Naive thymus-derived CD4-positive, alpha-beta T cell (primary cell): Measurements from ENCODE around the gene PTEN. TPM values are rescaled to one million over a fixed set of nuclear protein-coding genes. Genes with fewer than 3 reads are reported as not detected.

Source experiments
- ATAC-seq: fragments of 150-1000 bp; cut with Tn5 transposase; 2 replicates; pipeline ENCODE4 v1.10.0; 2021; ENCODE audit warnings: mild to moderate bottlenecking, moderate library complexity
- CTCF ChIA-PET: fragments of 350-600 bp; sonication (Branson Sonifier 250); formaldehyde crosslinking; loops from one replicate; lab custom pipeline; 2021; ENCODE audit warnings: antibody characterized with exemption; lab: Charles Lee
- POLR2A ChIA-PET: fragments of 350-600 bp; sonication (Branson Sonifier 250); formaldehyde crosslinking; loops from one replicate; lab custom pipeline; 2021; ENCODE audit warnings: antibody characterized with exemption, inconsistent platforms; lab: Charles Lee
- DNase-seq, 9 donors: peaks; one replicate each; pipeline versions ENCODE4 v3.0.0 to v3.0.0-alpha.2; 2020 to 2022; ENCODE audit warnings: mixed read lengths in 1 of 9
- H3K27ac ChIP-seq: one replicate; pipeline ENCODE4 v1.7.0; 2013; ENCODE audit warnings: mild to moderate bottlenecking, low read depth, low read length, moderate library complexity
- H3K27me3 ChIP-seq, 2 donors: one replicate each; pipeline ENCODE4 v1.7.0; 2013; ENCODE audit warnings: low read length in 2 of 2, mild to moderate bottlenecking in 2 of 2, moderate library complexity in 2 of 2; ENCODE audit not compliant: control insufficient read depth in 2 of 2, insufficient read depth in 2 of 2
- H3K36me3 ChIP-seq, 3 experiments: 1 replicate in 2 of 3; 2 replicates in 1 of 3; pipeline ENCODE4 v1.7.0; 2013; ENCODE audit warnings: low read length in 3 of 3, mild to moderate bottlenecking in 3 of 3, moderate library complexity in 1 of 3; ENCODE audit not compliant: insufficient read depth in 3 of 3, control insufficient read depth in 2 of 3
- H3K4me1 ChIP-seq, 2 donors: one replicate each; pipeline ENCODE4 v1.7.0; 2013; ENCODE audit warnings: low read length in 2 of 2, mild to moderate bottlenecking in 2 of 2, moderate library complexity in 1 of 2; ENCODE audit not compliant: control insufficient read depth in 2 of 2, insufficient read depth in 2 of 2
- H3K4me3 ChIP-seq: 2 replicates; pipeline ENCODE4 v1.7.0; 2013; ENCODE audit warnings: mild to moderate bottlenecking, low read length
- H3K9me3 ChIP-seq, 3 experiments: 1 replicate in 2 of 3; 2 replicates in 1 of 3; pipeline ENCODE4 v1.7.0; 2013; ENCODE audit warnings: low read length in 3 of 3; ENCODE audit not compliant: control insufficient read depth in 2 of 3
- H3K27ac Mint-ChIP-seq, 9 donors: one replicate each; pipeline ENCODE4 v1.8.0; 2020 to 2022; ENCODE audit warnings: mixed read lengths in 9 of 9, mild to moderate bottlenecking in 8 of 9, moderate library complexity in 5 of 9, inconsistent platforms in 2 of 9
- H3K27me3 Mint-ChIP-seq, 5 donors: one replicate each; pipeline ENCODE4 v1.8.0; 2021 to 2022; ENCODE audit warnings: mixed read lengths in 5 of 5, mild to moderate bottlenecking in 1 of 5
- H3K36me3 Mint-ChIP-seq, 5 donors: one replicate each; pipeline ENCODE4 v1.8.0; 2020 to 2022; ENCODE audit warnings: mixed read lengths in 5 of 5, mild to moderate bottlenecking in 3 of 5, inconsistent platforms in 1 of 5
- H3K4me1 Mint-ChIP-seq, 7 donors: one replicate each; pipeline ENCODE4 v1.8.0; 2020 to 2022; ENCODE audit warnings: mixed read lengths in 7 of 7, mild to moderate bottlenecking in 3 of 7, inconsistent platforms in 1 of 7
- H3K4me3 Mint-ChIP-seq, 10 donors: one replicate each; pipeline ENCODE4 v1.8.0; 2020 to 2022; ENCODE audit warnings: mild to moderate bottlenecking in 10 of 10, mixed read lengths in 10 of 10, moderate library complexity in 6 of 10, inconsistent platforms in 2 of 10
- H3K9me3 Mint-ChIP-seq, 11 donors: one replicate each; pipeline ENCODE4 v1.8.0; 2020 to 2022; ENCODE audit warnings: mixed read lengths in 11 of 11, mild to moderate bottlenecking in 4 of 11, inconsistent platforms in 1 of 11, moderate library complexity in 1 of 11
- intact Hi-C, 2 donors: fragments of 100-400 bp; cut with micrococcal nuclease; formaldehyde crosslinking; loops; one replicate each; pipeline ENCODE4 v1.15.1; 2023
- polyA plus RNA-seq, 2 donors: library from polyadenylated mRNA; unstranded; fragments of 300-500 nt; fragmentation: Illumina TruSeq; gene quantifications; one replicate each; pipeline ENCODE4 v1.2.3, GENCODE V29; 2021
- total RNA-seq, 6 experiments: library from RNA in 5 of 6; stranded (reverse) in 5 of 6; gene quantifications; 1 replicate in 5 of 6; 2 replicates in 1 of 6; pipeline ENCODE4 v1.2.3 and lab custom pipeline; 2021 to 2026

PTEN gene
- total and polyA plus RNA-seq, 7 experiments from 2014 or later: 24.0 to 109 (median 86.2) TPM

- ATAC-seq: no peak
Measured at GRCh38 chr10:87860156-87860795, 3.1 kb upstream of the PTEN start.

GRCh38 chr10:87860816-87861403, 2.5 kb upstream of the PTEN start:
- Mint-ChIP-seq H3K9me3 (peaks cover 0 to 10% (median 0%) of the 10 kb centered on the region in 11 donors), H3K27me3 (no peaks in the 10 kb centered on the region), H3K4me1 (peaks cover 22 to 34% (median 25%) of the 10 kb centered on the region in 7 donors), H3K36me3 (peaks cover 0 to 10% (median 0%) of the 10 kb centered on the region in 5 donors), H3K4me3 (peak overlapping the region; percentile 91 to 100 (median 96)), H3K27ac (peak overlapping the region; percentile 90 to 99 (median 97))
- Histone ChIP-seq H3K4me3 (peak overlapping the region; percentile 90), H3K27me3 (no peaks in the 10 kb centered on the region), H3K4me1 (peaks cover 0 to 16% of the 10 kb centered on the region in 2 donors), H3K27ac (peak overlapping the region; percentile 75), H3K36me3 (peaks cover 0 to 10% (median 0%) of the 10 kb centered on the region in 3 experiments), H3K9me3 (no peaks in the 10 kb centered on the region)
- DNase-seq (peak in 1 of 9 donors; percentile 5), ATAC-seq (no peak)
- intact Hi-C loops: loop anchor here (1.0 to 10.0 kb wide), 19 partner anchors 10 to 1441 kb away; partner anchors contain the start of genes GLUD1 (in 2 of the 2), SHLD2 (in 2 of the 2), FAS (in 1 of the 2) and IFIT2 (in 1 of the 2)
- CTCF ChIA-PET: interaction anchor here (0.8 to 8.4 kb wide), 10 partner anchors 9 to 693 kb away, joined by 3 to 108 read pairs (median 6); no protein-coding TSS in a partner anchor
- POLR2A ChIA-PET: interaction anchor here (0.6 to 6.5 kb wide), 20 partner anchors 10 to 1391 kb away, joined by 3 to 104 read pairs (median 6); partner anchors contain the start of genes ATAD1, LIPA, RNLS and STAMBPL1

More at GRCh38 chr10:87860156-87860795, 3.1 kb upstream of the PTEN start:
- Histone ChIP-seq H3K9me3 (no peaks in the 10 kb centered on the region), H3K27me3 (no peaks in the 10 kb centered on the region), H3K27ac (peak overlapping the region; percentile 75), H3K4me1 (peaks cover 0 to 16% of the 10 kb centered on the region in 2 donors), H3K36me3 (peaks cover 0 to 10% (median 0%) of the 10 kb centered on the region in 3 experiments), H3K4me3 (no peak overlapping the region)
- POLR2A ChIA-PET: interaction anchor here (0.6 to 6.5 kb wide), 6 partner anchors 41 to 1391 kb away, joined by 3 to 104 read pairs (median 20); partner anchors contain the start of genes ATAD1 and LIPA
- CTCF ChIA-PET: interaction anchor here (0.8 to 8.4 kb wide), 7 partner anchors 231 to 532 kb away, joined by 3 to 108 read pairs (median 17); no protein-coding TSS in a partner anchor
- Mint-ChIP-seq H3K4me1 (peaks cover 17 to 29% (median 24%) of the 10 kb centered on the region in 7 donors), H3K27me3 (no peaks in the 10 kb centered on the region), H3K4me3 (peak overlapping the region; percentile 0 to 99 (median 50)), H3K9me3 (peaks cover 0 to 10% (median 0%) of the 10 kb centered on the region in 11 donors), H3K36me3 (peaks cover 0 to 7% (median 0%) of the 10 kb centered on the region in 5 donors), H3K27ac (peak overlapping the region; percentile 35 to 98 (median 91))
- DNase-seq: peak in 7 of 9 donors; percentile 49 to 75 (median 66)
- intact Hi-C loops: loop anchor here (1.0 to 10.0 kb wide), 19 partner anchors 9 to 1442 kb away; partner anchors contain the start of genes GLUD1 (in 2 of the 2), SHLD2 (in 2 of the 2), FAS (in 1 of the 2) and IFIT2 (in 1 of the 2)

- ChIA-PET CTCF (interaction anchor here (0.8 to 8.4 kb wide), 11 partner anchors 10 to 692 kb away, joined by 3 to 108 read pairs (median 5); partner anchors contain the start of gene ATAD1), POLR2A (interaction anchor here (0.6 to 6.5 kb wide), 25 partner anchors 10 to 1440 kb away, joined by 3 to 104 read pairs (median 7); partner anchors contain the start of genes ATAD1, IFIT2, RNLS and STAMBPL1)
- H3K4me3 ChIP-seq: peak overlapping the region; percentile 90
- H3K36me3 Mint-ChIP-seq: peaks cover 0 to 12% (median under 1%) of the 10 kb centered on the region in 5 donors
- peak overlapping the region; percentile 91 to 100 (median 96) for H3K4me3 Mint-ChIP-seq
- peaks cover 1 to 16% of the 10 kb centered on the region in 2 donors for H3K4me1 ChIP-seq
- intact Hi-C loops: loop anchor here (5.0 to 10.0 kb wide), 14 partner anchors 56 to 1441 kb away; partner anchors contain the start of genes GLUD1 (in 2 of the 2), SHLD2 (in 2 of the 2), FAS (in 1 of the 2) and IFIT2 (in 1 of the 2)
- H3K9me3 ChIP-seq: no peaks in the 10 kb centered on the region
- DNase-seq: peak in 2 of 9 donors; percentile 15 to 32
- peaks cover 23 to 36% (median 27%) of the 10 kb centered on the region in 7 donors for H3K4me1 Mint-ChIP-seq
- H3K36me3 ChIP-seq: peaks cover 0 to 10% (median 0%) of the 10 kb centered on the region in 3 experiments
- peak overlapping the region; percentile 90 to 99 (median 97) for H3K27ac Mint-ChIP-seq
- ATAC-seq: peak; percentile 3
- H3K9me3 Mint-ChIP-seq: peaks cover 0 to 10% (median 0%) of the 10 kb centered on the region in 11 donors
- no peaks in the 10 kb centered on the region for H3K27me3 ChIP-seq
- H3K27ac ChIP-seq: peak overlapping the region; percentile 75
- H3K27me3 Mint-ChIP-seq: no peaks in the 10 kb centered on the region
Measured at GRCh38 chr10:87861566-87861952, 1.9 kb upstream of the PTEN start.

- POLR2A ChIA-PET: interaction anchor here (0.6 to 6.5 kb wide), 38 partner anchors 10 to 1782 kb away, joined by 3 to 104 read pairs (median 6); partner anchors contain the start of genes ATAD1, IFIT2, RNLS and STAMBPL1
- DNase-seq (peak; percentile 85 to 95 (median 93)), ATAC-seq (peak; percentile 86)
- peaks cover 0 to 15% (median 4%) of the 10 kb centered on the region in 5 donors for H3K36me3 Mint-ChIP-seq
- intact Hi-C loops: loop anchor here (1.0 to 10.0 kb wide), 29 partner anchors 9 to 1553 kb away; partner anchors contain the start of genes ATAD1 (in 2 of the 2), FAS (in 2 of the 2), GLUD1 (in 2 of the 2) and SHLD2 (in 2 of the 2)
- Histone ChIP-seq H3K27ac (peak overlapping the region; percentile 75), H3K4me3 (peak overlapping the region; percentile 90), H3K9me3 (no peaks in the 10 kb centered on the region), H3K36me3 (peaks cover 0 to 10% (median 0%) of the 10 kb centered on the region in 3 experiments), H3K4me1 (peaks cover 6 to 16% of the 10 kb centered on the region in 2 donors), H3K27me3 (no peaks in the 10 kb centered on the region)
- no peaks in the 10 kb centered on the region for H3K27me3 Mint-ChIP-seq
- peak overlapping the region; percentile 90 to 99 (median 97) for H3K27ac Mint-ChIP-seq
- H3K9me3 Mint-ChIP-seq: peaks cover 0 to 10% (median 0%) of the 10 kb centered on the region in 11 donors
- peaks cover 25 to 36% (median 32%) of the 10 kb centered on the region in 7 donors for H3K4me1 Mint-ChIP-seq
- CTCF ChIA-PET: interaction anchor here (0.5 to 8.4 kb wide), 13 partner anchors 10 to 692 kb away, joined by 3 to 108 read pairs (median 5); partner anchors contain the start of gene ATAD1
- peak overlapping the region; percentile 91 to 100 (median 96) for H3K4me3 Mint-ChIP-seq
Measured at GRCh38 chr10:87861953-87862678, 1.3 kb upstream of the PTEN start.

GRCh38 chr10:87862679-87863052, 759 bp upstream of the PTEN start:
- Mint-ChIP-seq H3K9me3 (peaks cover 0 to 10% (median 0%) of the 10 kb centered on the region in 11 donors), H3K4me3 (peak overlapping the region; percentile 91 to 100 (median 96)), H3K36me3 (peaks cover 0 to 17% (median 4%) of the 10 kb centered on the region in 5 donors), H3K4me1 (peaks cover 25 to 39% (median 36%) of the 10 kb centered on the region in 7 donors), H3K27ac (peak overlapping the region; percentile 90 to 99 (median 97)), H3K27me3 (no peaks in the 10 kb centered on the region)
- peaks cover 6 to 16% of the 10 kb centered on the region in 2 donors for H3K4me1 ChIP-seq
- H3K27ac ChIP-seq: peak overlapping the region; percentile 75
- H3K4me3 ChIP-seq: peak overlapping the region; percentile 90
- no peaks in the 10 kb centered on the region for H3K9me3 ChIP-seq
- ATAC-seq: peak; percentile 50
- intact Hi-C loops: loop anchor here (1.0 to 10.0 kb wide), 29 partner anchors 9 to 1552 kb away; partner anchors contain the start of genes ATAD1 (in 2 of the 2), FAS (in 2 of the 2), GLUD1 (in 2 of the 2) and SHLD2 (in 2 of the 2)
- H3K27me3 ChIP-seq: no peaks in the 10 kb centered on the region
- POLR2A ChIA-PET: interaction anchor here (0.5 to 6.5 kb wide), 40 partner anchors 9 to 1781 kb away, joined by 3 to 104 read pairs (median 5); partner anchors contain the start of genes ATAD1, IFIT2, RNLS and STAMBPL1
- H3K36me3 ChIP-seq: peaks cover 0 to 10% (median 0%) of the 10 kb centered on the region in 3 experiments
- peak in 3 of 9 donors; percentile 78 to 87 (median 87) for DNase-seq
- CTCF ChIA-PET: interaction anchor here (0.5 to 8.4 kb wide), 7 partner anchors 12 to 530 kb away, joined by 3 to 108 read pairs (median 4); partner anchors contain the start of gene ATAD1
